Gastrocnemius medialis (tissue), 4 donors: ENCODE results near the gene AP3S1.

Source experiments
- CTCF ChIP-seq, 5 experiments: fragments of 450-650 bp in 3 of 5; fragments of 200-600 bp in 2 of 5; sonication (generic) in 2 of 5; IDR thresholded peaks in 4 of 5; conservative IDR thresholded peaks in 1 of 5; 1 replicate in 4 of 5; 2 replicates in 1 of 5; pipeline ENCODE4 v1.5.1; 2016 to 2019; ENCODE audit warnings: antibody characterized with exemption in 5 of 5, mild to moderate bottlenecking in 3 of 5, moderate library complexity in 3 of 5
- POLR2A ChIP-seq, 2 donors: fragments of 450-650 bp; IDR thresholded peaks; one replicate each; pipeline ENCODE4 v1.6.1; 2017; ENCODE audit warnings: antibody characterized with exemption in 2 of 2, mild to moderate bottlenecking in 2 of 2, moderate library complexity in 2 of 2

GRCh38 chr5:115842952-115843351 lies 1.2 kb downstream of the AP3S1 start:
- TF ChIP-seq CTCF (IDR thresholded peaks at IDR 0.05 in 4 of 5, conservative IDR thresholded peaks at IDR 0.05 in 1 of 5) (no peak), POLR2A (IDR thresholded peaks at IDR 0.05) (no peak)
